Suprapubic skin (tissue), 4 donors: Measurements from ENCODE around the gene EGF.

ENCODE experiments used
- CTCF ChIP-seq, 2 donors: fragments of 200-600 bp in 1 of 2; fragments of 450-650 bp in 1 of 2; sonication (generic) in 1 of 2; IDR thresholded peaks; one replicate each; pipeline ENCODE4 v1.5.1; 2016 to 2019; ENCODE audit warnings: antibody characterized with exemption in 2 of 2, mild to moderate bottlenecking in 1 of 2, moderate library complexity in 1 of 2
- EP300 ChIP-seq: sonication (generic); formaldehyde crosslinking; IDR thresholded peaks from one replicate; pipeline ENCODE4 v1.6.1; 2017; ENCODE audit warnings: antibody characterized with exemption
- POLR2A ChIP-seq, 2 donors: fragments of 450-650 bp; IDR thresholded peaks; one replicate each; pipeline ENCODE4 v1.6.1; 2017; ENCODE audit warnings: antibody characterized with exemption in 2 of 2, mild to moderate bottlenecking in 2 of 2, moderate library complexity in 2 of 2
- POLR2AphosphoS5 ChIP-seq, 3 donors: sonication (generic); formaldehyde crosslinking; IDR thresholded peaks; one replicate each; pipeline ENCODE4 v1.6.1; 2017; ENCODE audit warnings: antibody characterized with exemption in 3 of 3

- no peak for TF ChIP-seq CTCF (IDR thresholded peaks at IDR 0.05)
- TF ChIP-seq POLR2A (IDR thresholded peaks at IDR 0.05): no peak
- no peak for TF ChIP-seq POLR2AphosphoS5 (IDR thresholded peaks at IDR 0.05)
- no peak for TF ChIP-seq EP300
These were observed 35.3 kb upstream of the EGF start for GRCh38 chr4:109877400-109877799.
